Stimulated activated CD8-positive, alpha-beta memory T cell treated with anti-CD3 and anti-CD28 coated beads, Interleukin-12 subunit alpha, Interleukin-12 subunit beta, amount 100 ng/mL, for 24 hours (primary cell): ENCODE data around the gene TOR1B.

ENCODE experiments used
- DNase-seq: peaks from one replicate; pipeline ENCODE4 v3.0.0-alpha.2; 2020; ENCODE audit errors: extremely low read depth

TOR1B gene

DNA sequence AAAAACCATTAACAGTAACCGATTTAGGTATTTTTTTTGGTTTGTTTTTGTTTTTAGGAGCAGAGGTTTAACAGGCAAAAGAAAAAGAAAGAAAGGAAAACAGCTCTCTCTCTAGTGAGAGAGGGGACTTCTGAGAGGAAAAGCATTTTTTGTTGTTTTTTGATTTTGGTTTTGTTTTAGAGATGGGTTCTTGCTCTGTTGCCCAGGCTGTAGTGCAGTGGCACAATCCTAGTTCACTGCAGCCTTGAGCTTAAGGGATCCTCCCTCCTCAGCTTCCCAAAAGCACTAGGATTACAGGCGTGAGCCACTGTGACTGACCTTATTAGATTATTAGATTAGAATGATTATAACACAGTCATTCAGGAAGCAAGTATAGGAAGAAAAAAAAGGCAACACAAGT is 42.4 kb downstream of the TOR1B start:
- no peak for DNase-seq

DNA sequence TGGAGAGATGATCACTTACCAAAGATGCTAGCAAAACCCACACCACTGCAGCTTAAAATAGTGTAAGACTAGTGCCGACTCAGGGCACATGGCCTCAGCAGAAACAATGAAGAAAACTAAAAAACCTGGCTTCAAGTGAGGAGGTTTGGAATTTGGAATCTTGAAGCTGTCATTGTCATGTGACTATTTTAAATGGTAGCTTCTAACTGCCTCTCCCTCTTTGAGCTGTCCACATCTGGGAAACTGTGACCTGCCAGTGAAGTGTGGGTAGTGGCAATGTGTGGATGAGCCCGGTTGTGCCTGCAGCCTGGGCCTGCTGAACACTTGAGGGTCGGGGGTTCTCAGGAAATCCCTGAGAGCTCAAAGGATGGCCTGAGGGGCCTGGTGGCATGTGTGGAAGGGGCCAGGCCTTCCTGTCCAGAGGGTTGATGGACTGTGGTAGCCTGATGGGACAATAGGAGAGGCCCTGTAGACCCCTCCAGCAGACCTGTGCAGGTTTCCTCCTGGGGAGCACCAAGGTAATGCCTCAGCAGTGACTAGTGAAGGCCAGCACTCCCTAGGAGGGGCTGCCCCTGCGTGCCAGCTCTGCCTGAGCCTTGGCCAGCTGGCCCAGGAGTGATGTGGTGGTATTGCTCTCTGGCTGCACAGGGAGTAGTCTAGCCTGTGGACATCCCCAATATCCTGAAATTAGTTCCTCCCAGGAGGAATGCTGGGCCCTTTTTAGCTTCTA is 45.9 kb downstream of the TOR1B start:
- no peak for DNase-seq

DNA sequence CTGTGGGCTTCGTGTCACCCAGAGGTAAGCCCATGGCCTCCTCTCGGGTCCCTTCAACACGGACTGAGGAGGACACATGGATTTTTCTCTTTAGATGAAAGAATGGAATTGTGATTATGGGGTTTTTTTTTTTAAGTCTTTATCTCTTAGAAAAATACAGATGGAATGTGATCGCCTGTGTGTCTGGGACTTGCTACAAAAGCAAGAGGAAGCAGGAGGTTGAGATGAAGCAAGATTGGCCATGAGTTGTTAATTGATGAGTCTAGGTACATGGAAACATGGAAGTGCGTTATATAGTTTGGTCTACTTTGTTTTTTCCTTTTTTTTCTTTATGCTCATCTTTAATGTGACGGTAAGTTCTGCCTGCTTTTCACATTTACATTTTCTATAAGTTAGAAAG is 46.9 kb downstream of the TOR1B start:
- no peak for DNase-seq

DNA sequence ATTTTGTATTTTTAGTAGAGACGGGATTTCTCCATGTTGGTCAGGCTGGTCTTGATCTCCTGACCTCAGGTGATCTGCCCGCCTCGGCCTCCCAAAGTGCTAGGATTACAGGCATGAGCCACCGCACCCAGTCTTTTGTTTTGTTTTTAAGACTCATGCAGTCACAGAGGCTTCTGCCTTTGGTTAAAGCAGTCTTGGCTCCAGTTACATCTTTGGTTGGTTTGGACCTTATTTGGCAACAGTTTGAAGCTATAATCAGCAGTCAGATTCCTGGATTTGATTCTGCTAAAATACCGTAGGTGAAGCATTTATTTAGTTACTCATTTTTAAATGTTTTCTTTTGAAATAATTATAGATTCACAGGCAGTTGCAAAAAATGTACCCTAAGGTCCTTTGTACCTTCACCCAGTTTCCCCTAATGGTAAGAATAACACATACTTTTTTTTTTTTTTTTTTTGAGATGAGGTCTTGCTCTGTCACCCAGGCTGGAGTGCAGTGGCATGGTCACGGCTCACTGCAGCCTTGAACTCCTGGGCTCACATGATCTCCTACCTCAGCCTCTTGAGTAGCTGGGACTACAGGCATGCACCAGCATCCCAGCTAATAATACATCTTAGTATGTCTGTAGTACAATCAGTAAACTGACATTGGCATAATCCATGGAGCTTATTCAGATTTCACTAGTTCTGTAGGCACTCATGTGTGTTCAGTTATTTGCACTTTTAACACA is 48.0 kb downstream of the TOR1B start:
- DNase-seq = no peak

DNA sequence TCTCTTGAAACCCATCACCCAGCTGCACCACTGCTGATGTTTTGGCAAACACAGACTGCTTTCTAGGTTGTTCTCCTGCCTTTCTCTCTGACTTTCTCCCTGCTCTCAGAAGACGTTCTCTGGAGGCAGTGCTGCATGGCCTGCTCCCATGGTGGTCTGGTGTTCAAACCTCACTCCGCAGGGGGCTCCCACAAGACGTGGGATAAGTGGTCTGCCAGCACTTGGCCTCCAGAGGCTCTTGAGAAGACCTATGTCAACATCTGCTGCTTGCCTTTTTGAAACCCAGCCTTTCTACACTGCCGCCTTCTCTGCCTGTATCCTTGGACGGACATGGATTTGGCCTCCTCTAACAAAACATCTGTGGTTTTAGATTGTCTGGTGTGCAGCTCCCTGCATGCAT is 48.8 kb downstream of the TOR1B start:
- no peak for DNase-seq

DNA sequence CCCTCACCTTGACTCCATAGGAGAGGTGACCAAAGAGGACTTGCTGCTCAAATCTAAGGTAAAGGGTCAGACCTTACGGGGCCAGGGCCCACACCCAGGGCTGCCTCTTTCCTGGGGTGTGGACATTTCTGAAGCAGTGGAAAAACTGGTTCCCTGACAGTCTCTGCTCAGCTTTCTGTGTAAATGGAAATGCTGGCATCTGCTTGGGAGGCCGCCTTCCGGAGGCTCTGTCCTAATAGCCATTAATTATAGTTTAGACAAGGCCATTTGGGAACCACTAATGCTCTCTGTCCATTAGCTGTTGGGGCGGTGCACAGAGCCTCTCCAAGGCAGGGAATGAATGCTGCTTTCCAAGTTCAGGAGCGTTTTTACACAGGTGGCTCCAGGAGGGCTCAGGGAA is 49.6 kb downstream of the TOR1B start:
- no peak for DNase-seq

DNA sequence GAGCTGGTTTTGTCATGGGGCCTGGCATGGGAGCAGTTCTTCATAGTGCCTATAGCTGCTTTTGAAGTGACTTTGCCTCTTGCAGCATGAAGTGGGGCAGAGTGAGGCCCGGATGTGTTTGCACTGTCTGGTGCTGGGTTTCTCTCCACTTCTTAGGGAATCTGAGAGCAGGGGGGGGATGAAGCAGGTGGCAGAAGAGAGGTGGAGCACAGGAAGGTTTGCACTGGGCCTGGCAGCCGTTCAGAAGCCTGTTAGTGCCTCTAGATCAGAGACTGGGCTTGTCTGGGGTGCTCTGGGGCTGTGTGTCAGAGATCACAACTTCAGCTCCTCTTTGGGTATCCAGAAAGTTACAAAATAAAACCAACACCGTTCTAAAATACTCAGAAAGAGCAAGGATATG is 50.6 kb downstream of the TOR1B start:
- no peak for DNase-seq

DNA sequence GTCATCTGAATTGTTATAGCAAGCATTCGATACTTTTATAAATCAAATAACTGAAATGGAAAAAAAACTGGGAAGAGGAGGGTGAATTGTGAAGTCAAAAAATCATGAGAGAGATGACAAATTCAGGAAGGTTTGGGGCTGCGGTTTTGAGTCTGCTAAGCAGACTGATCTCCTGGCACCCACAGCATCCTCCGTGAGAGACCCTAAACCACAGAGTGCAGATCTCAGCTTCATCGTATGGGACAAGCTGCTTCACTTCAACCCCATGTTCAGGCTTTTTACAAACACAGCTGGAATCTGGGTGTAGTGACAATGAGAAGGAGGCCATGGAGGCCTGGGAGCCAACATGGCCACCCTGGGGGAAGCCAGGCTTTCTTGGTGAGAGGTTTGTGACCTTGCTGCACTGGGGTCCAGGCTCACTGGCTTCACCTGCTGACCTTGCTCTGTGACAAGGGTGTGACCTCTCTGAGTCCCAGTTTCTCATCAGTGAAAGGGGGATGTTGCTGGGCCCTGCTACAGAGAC is 51.7 kb downstream of the TOR1B start:
- DNase-seq = no peak

DNA sequence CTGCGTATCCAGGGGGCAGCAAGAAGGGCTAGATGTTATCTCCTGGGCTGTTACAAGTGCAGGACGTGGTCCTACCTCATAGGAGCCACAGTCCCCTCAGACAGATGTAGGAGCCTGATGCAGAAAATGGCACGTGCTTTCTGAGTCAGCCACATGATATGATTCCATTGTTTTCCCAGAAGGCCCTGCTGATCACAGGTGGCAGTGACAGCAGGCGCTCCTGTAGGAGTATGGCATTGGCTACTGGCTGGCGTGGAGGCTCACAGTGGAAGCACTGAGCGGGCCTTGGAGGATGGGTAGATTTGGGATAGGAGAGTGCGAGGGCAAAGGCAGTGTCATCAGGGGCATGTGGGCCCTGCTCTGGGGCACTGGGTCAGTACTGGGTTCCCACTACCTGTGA is 54.2 kb downstream of the TOR1B start:
- no peak for DNase-seq

DNA sequence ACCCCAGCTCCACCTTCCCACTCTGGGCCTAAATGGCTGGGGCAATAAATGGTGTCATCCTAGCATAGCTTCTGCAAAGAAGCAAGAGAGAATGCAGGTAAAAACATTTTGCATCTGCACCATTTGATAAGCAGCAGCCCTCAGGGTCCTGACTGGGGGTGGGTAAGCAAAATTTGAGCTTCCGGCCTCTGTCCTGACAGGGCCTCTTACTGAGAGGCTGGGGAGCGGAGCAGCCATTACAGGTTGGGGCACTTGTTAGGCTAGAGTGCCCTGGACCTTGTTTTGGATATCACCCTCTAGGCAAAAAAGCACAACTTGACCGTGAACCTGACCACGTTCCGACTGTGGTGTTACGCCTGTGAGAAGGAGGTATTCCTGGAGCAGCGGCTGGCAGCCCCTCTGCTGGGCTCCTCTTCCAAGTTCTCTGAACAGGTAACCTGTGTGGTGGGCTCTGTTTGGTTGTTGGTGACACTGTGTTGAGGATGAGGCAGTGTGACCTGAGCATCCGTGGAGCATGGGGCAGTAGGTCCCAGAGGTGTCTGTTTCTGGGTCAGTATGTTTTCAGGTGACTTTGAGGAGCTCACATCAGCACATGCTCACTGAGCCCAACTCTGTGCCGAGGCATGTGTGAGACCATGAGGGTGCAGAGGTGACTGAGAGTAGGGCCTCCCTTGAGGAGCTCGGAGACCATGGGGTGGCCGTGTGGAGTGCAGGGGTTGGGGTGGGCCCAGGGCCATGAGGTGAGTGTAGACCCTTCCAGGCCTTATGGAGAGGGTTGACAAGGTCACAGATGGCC is 55.4 kb downstream of the TOR1B start:
- no peak for DNase-seq
